Neural progenitor cell (in vitro differentiated cells): ENCODE results near the gene PRR15L.

Source experiments
- EZH2 ChIP-seq: fragments of 200-600 bp; sonication (generic); IDR thresholded peaks from 2 replicates; pipeline ENCODE4 v1.6.1; 2017; ENCODE audit warnings: antibody characterized with exemption, mild to moderate bottlenecking, moderate library complexity
- EZH2phosphoT487 ChIP-seq: fragments of 200-600 bp; sonication (generic); IDR thresholded peaks from 2 replicates; pipeline ENCODE4 v1.6.1; 2017; ENCODE audit warnings: antibody characterized with exemption
- TF ChIP-seq, protein P1 (sequence below): fragments of 200-600 bp; sonication (generic); IDR thresholded peaks from 2 replicates; pipeline ENCODE4 v1.5.1; 2017; ENCODE audit warnings: antibody characterized with exemption, mild to moderate bottlenecking

DNA sequence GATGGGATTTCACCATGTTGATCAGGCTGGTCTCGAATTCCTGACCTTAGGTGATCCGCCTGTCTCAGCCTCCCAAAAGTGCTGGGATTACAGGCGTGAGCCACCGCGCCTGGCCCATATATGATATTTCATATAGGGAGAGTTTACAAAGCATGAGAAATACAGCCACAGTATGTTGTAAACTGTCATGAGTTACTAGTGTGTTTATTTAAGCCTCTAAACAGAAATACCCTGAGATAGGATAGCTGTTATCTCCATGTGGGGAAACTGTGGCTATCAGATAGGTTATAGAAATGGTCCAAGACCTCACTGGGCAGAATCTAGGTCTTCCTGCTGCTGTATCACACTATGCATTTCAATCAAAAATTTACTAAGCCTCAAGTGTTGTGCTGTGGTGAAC, 11.2 kb upstream of the PRR15L start:
- TF ChIP-seq EZH2 (no peak), EZH2phosphoT487 (no peak)
- TF ChIP-seq, protein P1, sequence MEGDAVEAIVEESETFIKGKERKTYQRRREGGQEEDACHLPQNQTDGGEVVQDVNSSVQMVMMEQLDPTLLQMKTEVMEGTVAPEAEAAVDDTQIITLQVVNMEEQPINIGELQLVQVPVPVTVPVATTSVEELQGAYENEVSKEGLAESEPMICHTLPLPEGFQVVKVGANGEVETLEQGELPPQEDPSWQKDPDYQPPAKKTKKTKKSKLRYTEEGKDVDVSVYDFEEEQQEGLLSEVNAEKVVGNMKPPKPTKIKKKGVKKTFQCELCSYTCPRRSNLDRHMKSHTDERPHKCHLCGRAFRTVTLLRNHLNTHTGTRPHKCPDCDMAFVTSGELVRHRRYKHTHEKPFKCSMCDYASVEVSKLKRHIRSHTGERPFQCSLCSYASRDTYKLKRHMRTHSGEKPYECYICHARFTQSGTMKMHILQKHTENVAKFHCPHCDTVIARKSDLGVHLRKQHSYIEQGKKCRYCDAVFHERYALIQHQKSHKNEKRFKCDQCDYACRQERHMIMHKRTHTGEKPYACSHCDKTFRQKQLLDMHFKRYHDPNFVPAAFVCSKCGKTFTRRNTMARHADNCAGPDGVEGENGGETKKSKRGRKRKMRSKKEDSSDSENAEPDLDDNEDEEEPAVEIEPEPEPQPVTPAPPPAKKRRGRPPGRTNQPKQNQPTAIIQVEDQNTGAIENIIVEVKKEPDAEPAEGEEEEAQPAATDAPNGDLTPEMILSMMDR = no peak
